ENCODE results near the gene TRIP13.

DNA sequence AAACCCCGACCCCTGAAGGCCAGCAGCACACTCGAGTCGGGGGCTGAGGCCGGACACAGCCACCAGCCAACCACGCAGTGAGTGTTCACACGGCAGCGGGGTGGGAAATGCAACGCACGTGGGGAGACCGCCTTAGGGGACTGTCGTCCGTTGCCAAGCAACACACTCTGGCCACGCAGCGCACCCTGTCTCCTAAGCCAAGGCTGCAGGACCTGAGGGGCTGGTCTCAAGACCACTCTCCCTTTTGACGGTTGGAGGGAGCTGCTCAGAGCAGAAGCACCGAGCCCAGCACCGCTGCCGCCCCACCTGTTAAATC, 7.6 kb upstream of the TRIP13 start:
- TF ChIP-seq EZH2 (IDR thresholded peaks at IDR 0.05; ENCODE audit: insufficient read depth, poor library complexity, severe bottlenecking): no peak
- no peak for TF ChIP-seq EZH2phosphoT487 (IDR thresholded peaks at IDR 0.05; ENCODE audit: insufficient read depth, low read depth)
